HEK293 (cell line): ENCODE data around the gene PINLYP.

Experiments used
- AEBP2 ChIP-seq: fragments of 450-650 bp; formaldehyde crosslinking; IDR thresholded peaks from 2 replicates; pipeline ENCODE4 v1.5.1; 2016; ENCODE audit warnings: missing biosample characterization, missing genetic modification characterization, borderline replicate concordance
- BCL11A ChIP-seq: fragments of 450-650 bp; formaldehyde crosslinking; IDR thresholded peaks from 2 replicates; pipeline ENCODE4 v1.5.1; 2016; ENCODE audit warnings: low read depth, missing biosample characterization, missing genetic modification characterization
- GFI1B ChIP-seq: fragments of 450-650 bp; formaldehyde crosslinking; IDR thresholded peaks from 2 replicates; pipeline ENCODE4 v1.5.1; 2016; ENCODE audit warnings: missing biosample characterization, missing genetic modification characterization
- HIC1 ChIP-seq: fragments of 450-650 bp; formaldehyde crosslinking; IDR thresholded peaks from 2 replicates; pipeline ENCODE4 v1.5.1; 2016; ENCODE audit warnings: missing biosample characterization, missing genetic modification characterization
- KLF1 ChIP-seq: fragments of 450-650 bp; formaldehyde crosslinking; IDR thresholded peaks from 2 replicates; pipeline ENCODE4 v1.5.1; 2016; ENCODE audit warnings: missing biosample characterization, missing genetic modification characterization
- KLF10 ChIP-seq: fragments of 450-650 bp; IDR thresholded peaks from 2 replicates; pipeline ENCODE4 v1.5.1; 2018; ENCODE audit warnings: missing biosample characterization, mild to moderate bottlenecking, missing genetic modification characterization
- KLF9 ChIP-seq: fragments of 450-650 bp; formaldehyde crosslinking; IDR thresholded peaks from 2 replicates; pipeline ENCODE4 v1.5.1; 2016; ENCODE audit warnings: missing biosample characterization, missing genetic modification characterization, low read depth
- PRDM4 ChIP-seq: fragments of 450-650 bp; formaldehyde crosslinking; IDR thresholded peaks from 2 replicates; pipeline ENCODE4 v1.5.1; 2017; ENCODE audit warnings: missing biosample characterization, missing genetic modification characterization
- YY2 ChIP-seq: fragments of 450-650 bp; formaldehyde crosslinking; IDR thresholded peaks from 2 replicates; pipeline ENCODE4 v1.5.1; 2016; ENCODE audit warnings: missing biosample characterization, missing genetic modification characterization
- ZBTB26 ChIP-seq: fragments of 450-650 bp; formaldehyde crosslinking; optimal IDR thresholded peaks from 2 replicates; pipeline ENCODE3; 2016; ENCODE audit warnings: missing biosample characterization, mild to moderate bottlenecking, missing genetic modification characterization
- ZNF10 ChIP-seq: fragments of 450-650 bp; formaldehyde crosslinking; IDR thresholded peaks from 2 replicates; pipeline ENCODE4 v1.5.1; 2017; ENCODE audit warnings: missing biosample characterization, missing genetic modification characterization
- ZNF157 ChIP-seq: fragments of 450-650 bp; formaldehyde crosslinking; IDR thresholded peaks from 2 replicates; pipeline ENCODE4 v1.5.1; 2016; ENCODE audit warnings: missing biosample characterization, missing genetic modification characterization
- ZNF18 ChIP-seq: fragments of 450-650 bp; formaldehyde crosslinking; IDR thresholded peaks from 2 replicates; pipeline ENCODE4 v1.5.1; 2016; ENCODE audit warnings: missing biosample characterization, missing genetic modification characterization
- ZNF221 ChIP-seq: fragments of 450-650 bp; formaldehyde crosslinking; IDR thresholded peaks from 2 replicates; pipeline ENCODE4 v1.5.1; 2017; ENCODE audit warnings: missing biosample characterization, missing genetic modification characterization, borderline replicate concordance
- ZNF335 ChIP-seq: fragments of 450-650 bp; formaldehyde crosslinking; conservative IDR thresholded peaks from 2 replicates; pipeline ENCODE4 v1.5.1; 2016; ENCODE audit warnings: missing biosample characterization, missing genetic modification characterization
- ZNF366 ChIP-seq: fragments of 450-650 bp; formaldehyde crosslinking; conservative IDR thresholded peaks from 2 replicates; pipeline ENCODE4 v1.5.1; 2016; ENCODE audit warnings: missing biosample characterization, missing genetic modification characterization
- ZNF398 ChIP-seq: fragments of 450-650 bp; formaldehyde crosslinking; IDR thresholded peaks from 2 replicates; pipeline ENCODE4 v1.5.1; 2017; ENCODE audit warnings: missing biosample characterization, missing genetic modification characterization
- ZNF423 ChIP-seq: fragments of 450-650 bp; formaldehyde crosslinking; IDR thresholded peaks from 2 replicates; pipeline ENCODE4 v1.5.1; 2016; ENCODE audit warnings: missing biosample characterization, missing genetic modification characterization
- ZNF529 ChIP-seq: fragments of 450-650 bp; formaldehyde crosslinking; IDR thresholded peaks from 2 replicates; pipeline ENCODE4 v1.5.1; 2017; ENCODE audit warnings: missing genetic modification characterization, missing biosample characterization; ENCODE audit not compliant: insufficient replicate concordance
- ZNF580 ChIP-seq: fragments of 450-650 bp; formaldehyde crosslinking; IDR thresholded peaks from 2 replicates; pipeline ENCODE4 v1.5.1; 2016; ENCODE audit warnings: missing biosample characterization, missing genetic modification characterization
- ZNF585B ChIP-seq: fragments of 450-650 bp; formaldehyde crosslinking; IDR thresholded peaks from 2 replicates; pipeline ENCODE4 v1.5.1; 2016; ENCODE audit warnings: missing biosample characterization, missing genetic modification characterization
- ZNF623 ChIP-seq: fragments of 450-650 bp; formaldehyde crosslinking; IDR thresholded peaks from 2 replicates; pipeline ENCODE4 v1.5.1; 2016; ENCODE audit warnings: missing biosample characterization, missing genetic modification characterization
- ZNF660 ChIP-seq: fragments of 450-650 bp; IDR thresholded peaks from 2 replicates; pipeline ENCODE4 v1.5.1; 2018; ENCODE audit warnings: missing biosample characterization, mild to moderate bottlenecking, missing genetic modification characterization
- ZNF707 ChIP-seq: fragments of 450-650 bp; formaldehyde crosslinking; IDR thresholded peaks from 2 replicates; pipeline ENCODE4 v1.5.1; 2016; ENCODE audit warnings: missing biosample characterization, missing genetic modification characterization
- ZNF777 ChIP-seq: fragments of 450-650 bp; formaldehyde crosslinking; IDR thresholded peaks from 2 replicates; pipeline ENCODE4 v1.5.1; 2017; ENCODE audit warnings: missing biosample characterization, missing genetic modification characterization, borderline replicate concordance
- ZSCAN18 ChIP-seq: fragments of 450-650 bp; formaldehyde crosslinking; IDR thresholded peaks from 2 replicates; pipeline ENCODE4 v1.5.1; 2016; ENCODE audit warnings: missing biosample characterization, missing genetic modification characterization
- ZXDB ChIP-seq: fragments of 450-650 bp; formaldehyde crosslinking; IDR thresholded peaks from 2 replicates; pipeline ENCODE4 v1.5.1; 2016; ENCODE audit warnings: missing biosample characterization, missing genetic modification characterization

PINLYP gene

GRCh38 chr19:43532962-43533545 is 42.5 kb upstream of the PINLYP start, which contains the start of gene ZNF575 (continued):
- no peak; the same call in 1 of the 2 replicates for TF ChIP-seq KLF10
- TF ChIP-seq AEBP2 (tag by site-specific recombination): no peak
- TF ChIP-seq ZNF157 (tag by site-specific recombination): no peak
- no peak for TF ChIP-seq ZNF623 (tag by site-specific recombination)
- TF ChIP-seq KLF9 (tag by site-specific recombination): peak; percentile 51; the same call in 1 of the 2 replicates
- peak; percentile 52 for TF ChIP-seq ZXDB
- TF ChIP-seq ZNF585B: no peak
- no peak for TF ChIP-seq ZNF660 (tag by site-specific recombination)
- peak; percentile 91 for TF ChIP-seq ZNF366 (tag by site-specific recombination)
- TF ChIP-seq ZNF423 (tag by site-specific recombination): no peak
- peak; percentile 60; the same call in 1 of the 2 replicates for TF ChIP-seq ZNF580 (tag by site-specific recombination)
- TF ChIP-seq ZBTB26 (tag by site-specific recombination): peak; percentile 92
- no peak for TF ChIP-seq ZNF18 (tag by site-specific recombination)
- no peak for TF ChIP-seq ZNF707 (tag by site-specific recombination)
- TF ChIP-seq ZNF777 (tag by site-specific recombination): peak; percentile 15; the same call in 1 of the 2 replicates
- TF ChIP-seq ZNF221 (tag by site-specific recombination): 0 out of 2 replicates have a peak, but pooled peaks have one; percentile 50
- 0 out of 2 replicates have a peak, but pooled peaks have one; percentile 14 for TF ChIP-seq BCL11A (tag by site-specific recombination)
- TF ChIP-seq YY2 (tag by site-specific recombination): no peak; the same call in 1 of the 2 replicates
- peak; percentile 56; the same call in 1 of the 2 replicates for TF ChIP-seq ZNF335 (tag by site-specific recombination)
- peak; percentile 57; the same call in 1 of the 2 replicates for TF ChIP-seq GFI1B (tag by site-specific recombination)
- no peak for TF ChIP-seq ZNF10 (tag by site-specific recombination)
- TF ChIP-seq KLF1 (tag by site-specific recombination): no peak; the same call in 1 of the 2 replicates
- 0 out of 2 replicates have a peak, but pooled peaks have one; percentile 49 for TF ChIP-seq ZSCAN18 (tag by site-specific recombination)
- TF ChIP-seq PRDM4 (tag by site-specific recombination): peak; percentile 82
- TF ChIP-seq HIC1 (tag by site-specific recombination): peak; percentile 36; the same call in 1 of the 2 replicates
- peak; percentile 57 for TF ChIP-seq ZNF398 (tag by site-specific recombination)
- no peak for TF ChIP-seq ZNF529 (tag by site-specific recombination)
